ENCODE data around the gene TUBB3. TPM values are rescaled to one million over a fixed set of nuclear protein-coding genes. Genes with fewer than 3 reads are reported as not detected.

Gene TUBB3
- total RNA-seq, 1 experiment from 2014 or later = 164 TPM

- no peak overlapping the region for H2BK5ac ChIP-seq (ENCODE audit: insufficient read length, low read length)
These were observed 12.9 kb downstream of the TUBB3 start for GRCh38 chr16:89936034-89936433.

More at GRCh38 chr16:89936034-89936433, 12.9 kb downstream of the TUBB3 start:
- H3K79me2 ChIP-seq (ENCODE audit: insufficient read depth, low read length) = no peaks in the 10 kb centered on the region
- WGBS (ENCODE audit: extremely low coverage, insufficient read length, low lambda C conversion rate) = no CpG with 5 or more reads among the region's 13 CpGs
- H3T11ph ChIP-seq (ENCODE audit: low read length) = no peak overlapping the region
- H2BK12ac ChIP-seq (ENCODE audit: insufficient read length, low read depth, low read length) = no peak overlapping the region
- H3K36me3 Mint-ChIP-seq (ENCODE audit: insufficient read depth in 1 of 3, low read depth in 3 of 3) = peaks cover 38 to 49% (median 47%) of the 10 kb centered on the region in 3 experiments
- no peak overlapping the region for H2BK20ac ChIP-seq (ENCODE audit: low read depth, low read length, poor library complexity, severe bottlenecking)
- no peak overlapping the region for H4K5ac ChIP-seq (ENCODE audit: insufficient read length, low read depth, low read length)
- H3K9me3 Mint-ChIP-seq = no peaks in the 10 kb centered on the region
- H2BK15ac ChIP-seq (ENCODE audit: low read depth, low read length) = no peak overlapping the region
- TF ChIP-seq CTCF (conservative IDR thresholded peaks at IDR 0.05) = no peak
- H2AFZ ChIP-seq (ENCODE audit: low read length) = no peak overlapping the region
- no peak overlapping the region for H3K4me2 ChIP-seq (ENCODE audit: insufficient read depth, insufficient read length, low read length)
- no peak overlapping the region for H3K9ac ChIP-seq (ENCODE audit: extremely low read depth, insufficient read length, low read length)
- H2BK120ac ChIP-seq (ENCODE audit: low read depth, low read length, poor library complexity, severe bottlenecking) = no peak overlapping the region
- no peak overlapping the region for H4K91ac ChIP-seq (ENCODE audit: insufficient read length, low read depth, low read length)
- peak overlapping the region in 1 of 3 experiments; percentile 52; a peak in 1 of 7 replicates for H3K27ac Mint-ChIP-seq
- H3K18ac ChIP-seq (ENCODE audit: insufficient read length, low read depth, low read length) = no peak overlapping the region
- peaks cover 1% of the 10 kb centered on the region; the same call in 1 of the 2 replicates for H3K27me3 Mint-ChIP-seq (ENCODE audit: low read depth)
- no peaks in the 10 kb centered on the region for H3K23me2 ChIP-seq (ENCODE audit: insufficient read length, low read depth, low read length, poor library complexity, severe bottlenecking)
- no peak overlapping the region for H2AK5ac ChIP-seq (ENCODE audit: insufficient read length, low read length)
- no peaks in the 10 kb centered on the region for H3K4me1 Mint-ChIP-seq
- no peaks in the 10 kb centered on the region for H3K79me1 ChIP-seq (ENCODE audit: insufficient read depth, low read depth, low read length, poor library complexity, severe bottlenecking)
- H3K23ac ChIP-seq (ENCODE audit: insufficient read length, low read depth, low read length) = no peak overlapping the region
- no peak overlapping the region for H3K27ac ChIP-seq (ENCODE audit: insufficient read length, low read depth, low read length)
- no peak overlapping the region for H3K56ac ChIP-seq (ENCODE audit: insufficient read length, low read depth, low read length)
- H3K4ac ChIP-seq (ENCODE audit: low read depth, low read length) = no peak overlapping the region
- no peak overlapping the region for H3K14ac ChIP-seq (ENCODE audit: insufficient read depth, low read length)
- no peaks in the 10 kb centered on the region for H4K20me1 ChIP-seq (ENCODE audit: control insufficient read depth, insufficient read depth, insufficient read length)
- no peak for DNase-seq
- H3K27me3 ChIP-seq (ENCODE audit: insufficient read depth, low read length) = no peaks in the 10 kb centered on the region
- H3K4me3 Mint-ChIP-seq = no peak overlapping the region
- no peaks in the 10 kb centered on the region for H3K9me3 ChIP-seq (ENCODE audit: control insufficient read depth, low read depth, low read length)
- H3K4me1 ChIP-seq (ENCODE audit: insufficient read depth, low read length) = no peaks in the 10 kb centered on the region
- no peak overlapping the region for H4K8ac ChIP-seq (replicated peaks; ENCODE audit: insufficient read length, low read depth, low read length)
